Stimulated activated CD4-positive, alpha-beta T cell treated with anti-CD3 and anti-CD28 coated beads, Interleukin-15, amount 100 ng/mL, for 1 hour (primary cell): ENCODE results near the gene CACNA2D4.

Source experiments
- DNase-seq, 2 donors: peaks; one replicate each; pipeline ENCODE4 v3.0.0-alpha.2; 2020; ENCODE audit warnings: low read depth in 1 of 2, low spot score in 1 of 2

The CACNA2D4 gene

GRCh38 chr12:1870998-1871917 is 47.2 kb downstream of the CACNA2D4 start:
- no peak for DNase-seq

- no peak for DNase-seq
These were observed 48.4 kb downstream of the CACNA2D4 start for GRCh38 chr12:1870086-1870485.

- no peak for DNase-seq
These were observed 49.3 kb downstream of the CACNA2D4 start for GRCh38 chr12:1869145-1869544.

GRCh38 chr12:1865284-1865866 is 53.1 kb downstream of the CACNA2D4 start:
- no peak for DNase-seq

- DNase-seq = no peak
These were observed 53.6 kb downstream of the CACNA2D4 start for GRCh38 chr12:1864867-1865266.

- DNase-seq = no peak
These were observed 54.0 kb downstream of the CACNA2D4 start for GRCh38 chr12:1864456-1864855.

GRCh38 chr12:1863823-1864222 is 54.6 kb downstream of the CACNA2D4 start:
- no peak for DNase-seq

GRCh38 chr12:1862973-1863372 is 55.5 kb downstream of the CACNA2D4 start:
- no peak for DNase-seq

- no peak for DNase-seq
These were observed 58.8 kb downstream of the CACNA2D4 start for GRCh38 chr12:1859643-1860042.

GRCh38 chr12:1858456-1858855 is 60.0 kb downstream of the CACNA2D4 start:
- no peak for DNase-seq

- DNase-seq = no peak
These were observed 60.6 kb downstream of the CACNA2D4 start for GRCh38 chr12:1857821-1858220.

GRCh38 chr12:1857086-1857485 is 61.4 kb downstream of the CACNA2D4 start:
- DNase-seq = no peak

- no peak for DNase-seq
These were observed 63.2 kb downstream of the CACNA2D4 start for GRCh38 chr12:1855241-1855640.

- DNase-seq = no peak
These were observed 64.7 kb downstream of the CACNA2D4 start for GRCh38 chr12:1853716-1854115.

GRCh38 chr12:1852076-1852475 is 66.4 kb downstream of the CACNA2D4 start:
- no peak for DNase-seq

- DNase-seq = no peak
These were observed 67.2 kb downstream of the CACNA2D4 start for GRCh38 chr12:1851151-1851701.

GRCh38 chr12:1848745-1849144 is 69.7 kb downstream of the CACNA2D4 start:
- DNase-seq = no peak

GRCh38 chr12:1848146-1848545 is 70.3 kb downstream of the CACNA2D4 start:
- DNase-seq = no peak

GRCh38 chr12:1847411-1847810 is 71.0 kb downstream of the CACNA2D4 start:
- DNase-seq = no peak

- DNase-seq = no peak
These were observed 71.7 kb downstream of the CACNA2D4 start for GRCh38 chr12:1846421-1847405.

GRCh38 chr12:1845886-1846285 is 72.6 kb downstream of the CACNA2D4 start:
- no peak for DNase-seq
